ENCODE data around the gene TCOF1. TPM values are rescaled to one million over a fixed set of nuclear protein-coding genes. Genes with fewer than 3 reads are reported as not detected.

TCOF1 gene
- total RNA-seq, 2 donors from 2014 or later: 28.9 to 58.3 TPM

DNA sequence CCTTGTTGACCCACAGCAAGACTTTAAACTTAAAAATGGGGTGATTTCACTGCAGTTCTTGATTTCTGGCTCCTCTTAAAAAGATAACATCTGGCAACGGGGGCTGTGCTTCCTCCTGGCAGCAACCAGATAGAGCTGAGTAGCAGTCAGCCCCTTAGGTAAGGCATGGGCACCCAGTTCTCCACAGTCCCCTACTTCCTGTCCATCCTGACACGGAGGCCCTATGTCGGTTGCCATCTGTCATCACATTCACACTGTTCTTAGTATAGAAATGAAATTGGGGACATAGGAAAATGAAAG, 43.5 kb downstream of the TCOF1 start:
- TF ChIP-seq, protein P1, sequence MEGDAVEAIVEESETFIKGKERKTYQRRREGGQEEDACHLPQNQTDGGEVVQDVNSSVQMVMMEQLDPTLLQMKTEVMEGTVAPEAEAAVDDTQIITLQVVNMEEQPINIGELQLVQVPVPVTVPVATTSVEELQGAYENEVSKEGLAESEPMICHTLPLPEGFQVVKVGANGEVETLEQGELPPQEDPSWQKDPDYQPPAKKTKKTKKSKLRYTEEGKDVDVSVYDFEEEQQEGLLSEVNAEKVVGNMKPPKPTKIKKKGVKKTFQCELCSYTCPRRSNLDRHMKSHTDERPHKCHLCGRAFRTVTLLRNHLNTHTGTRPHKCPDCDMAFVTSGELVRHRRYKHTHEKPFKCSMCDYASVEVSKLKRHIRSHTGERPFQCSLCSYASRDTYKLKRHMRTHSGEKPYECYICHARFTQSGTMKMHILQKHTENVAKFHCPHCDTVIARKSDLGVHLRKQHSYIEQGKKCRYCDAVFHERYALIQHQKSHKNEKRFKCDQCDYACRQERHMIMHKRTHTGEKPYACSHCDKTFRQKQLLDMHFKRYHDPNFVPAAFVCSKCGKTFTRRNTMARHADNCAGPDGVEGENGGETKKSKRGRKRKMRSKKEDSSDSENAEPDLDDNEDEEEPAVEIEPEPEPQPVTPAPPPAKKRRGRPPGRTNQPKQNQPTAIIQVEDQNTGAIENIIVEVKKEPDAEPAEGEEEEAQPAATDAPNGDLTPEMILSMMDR (IDR thresholded peaks at IDR 0.05): no peak
- TF ChIP-seq POLR2AphosphoS5 (IDR thresholded peaks at IDR 0.05): no peak
- TF ChIP-seq POLR2A (IDR thresholded peaks at IDR 0.05): no peak
- no peak for DNase-seq (ENCODE audit: low spot score)
- 43% methylated on average over 3 of the region's 3 CpGs for WGBS
- Histone ChIP-seq H3K4me3 (no peak overlapping the region), H3K36me3 (peaks cover 4 to 6% of the 10 kb centered on the region in 2 donors), H3K9me3 (no peaks in the 10 kb centered on the region), H3K27ac (no peak overlapping the region), H3K4me1 (replicated peaks) (no peaks in the 10 kb centered on the region), H3K27me3 (replicated peaks; ENCODE audit: insufficient read depth) (no peaks in the 10 kb centered on the region)
- intact Hi-C loops (cut with DNase I): no loop called here

DNA sequence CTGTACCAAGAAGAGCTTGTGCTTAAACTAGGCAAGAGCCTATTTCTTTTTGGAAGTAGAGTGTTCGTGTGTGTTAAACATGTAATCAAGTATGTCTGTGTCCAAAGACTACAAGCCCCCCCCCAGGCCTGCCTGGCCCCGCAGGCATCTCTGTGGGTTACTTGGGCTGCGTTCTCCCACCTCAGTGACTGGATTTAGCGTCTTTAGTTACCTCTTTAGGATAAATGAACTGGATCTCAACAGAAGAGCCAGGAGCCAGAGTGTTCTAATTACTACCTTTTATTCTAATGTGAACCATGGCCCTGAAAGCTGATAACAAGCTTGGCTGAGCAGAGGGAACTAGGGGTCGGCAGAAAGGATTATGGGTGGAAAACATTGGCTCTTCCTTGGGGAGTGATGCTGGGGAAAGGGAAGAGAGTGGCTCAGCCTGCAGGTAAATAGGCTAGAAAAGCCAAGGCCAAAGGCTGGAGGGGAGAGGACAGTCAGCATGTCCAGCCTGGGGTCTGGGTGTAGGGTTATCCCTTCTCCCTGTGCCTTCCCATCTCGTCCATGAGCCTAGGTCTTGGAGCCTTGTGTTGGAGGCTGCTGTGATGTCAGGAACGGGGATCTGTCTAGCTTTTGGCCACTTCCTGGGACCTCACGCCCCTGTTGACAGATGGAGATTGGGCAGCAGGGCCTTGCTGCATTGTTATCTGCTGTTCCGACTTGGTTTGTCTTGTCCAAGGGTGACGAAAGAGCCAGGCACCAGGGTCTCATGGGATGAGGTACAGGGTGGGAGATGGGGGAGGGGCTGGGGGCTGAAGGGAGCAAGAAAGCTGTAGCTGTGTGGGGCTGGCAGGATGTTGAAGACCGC, 44.1 kb downstream of the TCOF1 start:
- Histone ChIP-seq H3K36me3 (peaks cover 4 to 6% of the 10 kb centered on the region in 2 donors), H3K9me3 (no peaks in the 10 kb centered on the region), H3K4me1 (replicated peaks) (no peaks in the 10 kb centered on the region), H3K4me3 (no peak overlapping the region), H3K27ac (no peak overlapping the region), H3K27me3 (replicated peaks; ENCODE audit: insufficient read depth) (no peaks in the 10 kb centered on the region)
- DNase-seq (ENCODE audit: low spot score): no peak
- no peak for TF ChIP-seq POLR2AphosphoS5 (IDR thresholded peaks at IDR 0.05)
- TF ChIP-seq POLR2A (IDR thresholded peaks at IDR 0.05): no peak
- TF ChIP-seq, protein P1 (IDR thresholded peaks at IDR 0.05): no peak
- WGBS: 81% methylated on average over 11 of the region's 11 CpGs
- intact Hi-C loops (cut with DNase I): no loop called here

DNA sequence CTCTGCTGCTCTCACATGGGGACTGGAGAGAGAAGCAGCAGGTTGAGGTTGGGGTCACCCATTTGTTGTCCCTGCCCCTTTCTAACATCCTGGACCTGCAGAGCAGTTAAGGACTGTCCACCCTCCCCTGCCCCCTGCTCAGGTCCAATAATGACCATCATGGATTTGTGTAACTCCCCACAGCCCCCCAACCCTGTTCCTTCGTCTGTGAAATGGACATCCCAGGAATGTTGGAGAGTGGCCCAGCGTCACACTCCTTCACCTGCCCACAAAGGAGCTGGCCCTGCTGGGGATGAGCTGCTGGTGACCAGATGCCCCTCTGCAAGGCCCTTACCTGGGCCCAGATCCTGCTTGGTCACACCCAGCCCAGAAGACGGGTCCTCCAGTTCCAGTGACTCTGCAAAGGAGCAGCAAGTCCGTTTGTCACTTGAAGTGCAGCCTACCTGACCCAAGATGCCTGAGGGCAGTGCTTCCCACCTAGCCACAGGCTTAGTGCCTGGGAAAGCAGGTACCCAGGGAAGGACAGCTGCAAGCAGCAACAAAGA, 44.8 kb downstream of the TCOF1 start:
- no peaks in the 10 kb centered on the region for H3K4me1 ChIP-seq (replicated peaks)
- H3K9me3 ChIP-seq: no peaks in the 10 kb centered on the region
- TF ChIP-seq POLR2AphosphoS5 (IDR thresholded peaks at IDR 0.05) (no peak), POLR2A (IDR thresholded peaks at IDR 0.05) (no peak)
- TF ChIP-seq, protein P1 (IDR thresholded peaks at IDR 0.05): no peak
- WGBS: 73% methylated on average over 4 of the region's 4 CpGs
- H3K27me3 ChIP-seq (replicated peaks; ENCODE audit: insufficient read depth): no peaks in the 10 kb centered on the region
- H3K4me3 ChIP-seq: no peak overlapping the region
- intact Hi-C loops (cut with DNase I): no loop called here
- no peak overlapping the region for H3K27ac ChIP-seq
- no peak for DNase-seq (ENCODE audit: low spot score)
- H3K36me3 ChIP-seq: peaks cover 4 to 6% of the 10 kb centered on the region in 2 donors

DNA sequence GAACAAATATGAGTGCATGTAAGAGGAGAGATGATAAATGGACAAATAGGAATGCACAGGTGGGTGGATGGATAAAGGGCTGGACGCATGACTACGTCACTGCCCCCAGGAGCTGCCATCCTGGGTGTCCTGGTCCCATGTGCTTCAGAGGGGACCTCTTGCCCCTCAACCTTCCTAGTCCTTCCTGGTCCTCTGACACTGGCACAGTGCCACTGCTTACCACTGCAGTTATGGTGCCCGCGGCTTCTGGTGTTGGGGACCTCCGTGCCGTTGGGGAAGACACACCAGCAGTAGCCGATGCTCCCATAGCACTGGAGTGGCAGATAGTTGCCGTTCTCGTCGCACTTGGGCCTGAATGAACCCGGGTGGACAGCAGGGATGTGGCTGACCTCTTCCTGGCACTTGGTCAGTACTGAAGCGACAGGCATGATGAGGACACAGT, 45.4 kb downstream of the TCOF1 start:
- H3K27ac ChIP-seq: no peak overlapping the region
- no peaks in the 10 kb centered on the region for H3K4me1 ChIP-seq (replicated peaks)
- 91% methylated on average over 12 of the region's 12 CpGs for WGBS
- DNase-seq (ENCODE audit: low spot score): no peak
- intact Hi-C loops (cut with DNase I): no loop called here
- H3K9me3 ChIP-seq: no peaks in the 10 kb centered on the region
- TF ChIP-seq POLR2AphosphoS5 (IDR thresholded peaks at IDR 0.05) (no peak), POLR2A (IDR thresholded peaks at IDR 0.05) (no peak)
- TF ChIP-seq, protein P1 (IDR thresholded peaks at IDR 0.05): no peak
- H3K36me3 ChIP-seq: peaks cover 2 to 6% of the 10 kb centered on the region in 2 donors
- H3K4me3 ChIP-seq: no peak overlapping the region
- no peaks in the 10 kb centered on the region for H3K27me3 ChIP-seq (replicated peaks; ENCODE audit: insufficient read depth)

DNA sequence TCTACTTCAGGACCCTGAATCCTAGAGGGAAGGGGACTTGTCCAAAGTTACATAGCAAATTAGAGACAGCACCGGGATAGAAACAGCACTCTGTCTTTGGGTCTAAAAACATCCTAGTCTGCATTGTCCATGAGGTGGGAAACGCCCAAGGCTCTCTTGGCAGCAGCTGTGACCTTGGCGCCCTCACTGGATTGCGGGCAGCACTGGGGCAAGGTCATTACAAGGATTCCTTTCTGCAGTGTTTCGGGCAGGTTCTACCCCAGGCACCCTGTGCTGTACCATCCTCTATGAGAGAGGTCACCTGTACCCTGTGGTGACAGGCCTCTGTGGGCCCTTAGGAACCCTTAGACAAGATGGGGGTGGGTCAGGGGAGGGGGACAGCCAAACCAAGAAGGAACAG, 46.6 kb downstream of the TCOF1 start:
- WGBS: 94% methylated on average over 5 of the region's 5 CpGs
- no peak overlapping the region for H3K4me3 ChIP-seq
- no peaks in the 10 kb centered on the region for H3K27me3 ChIP-seq (replicated peaks; ENCODE audit: insufficient read depth)
- no peak for TF ChIP-seq POLR2AphosphoS5 (IDR thresholded peaks at IDR 0.05)
- TF ChIP-seq, protein P1 (IDR thresholded peaks at IDR 0.05): no peak
- no peak for TF ChIP-seq POLR2A (IDR thresholded peaks at IDR 0.05)
- DNase-seq (ENCODE audit: low spot score): no peak
- no peak overlapping the region for H3K27ac ChIP-seq
- H3K4me1 ChIP-seq (replicated peaks): no peaks in the 10 kb centered on the region
- intact Hi-C loops (cut with DNase I): no loop called here
- no peaks in the 10 kb centered on the region for H3K9me3 ChIP-seq
- peaks cover 0 to under 1% of the 10 kb centered on the region in 2 donors for H3K36me3 ChIP-seq

All from prostate gland (tissue), 2 donors.